Medulla oblongata (tissue), 1 donor: ENCODE measurements around the gene AUTS2.

Source experiments
- DNase-seq: peaks from one replicate; pipeline ENCODE4 v3.0.0-alpha.2; 2015; ENCODE audit errors: extremely low spot score

The AUTS2 gene

GRCh38 chr7:70377957-70378356 lies 779.7 kb downstream of the AUTS2 start:
- no peak for DNase-seq

GRCh38 chr7:70379210-70379609 lies 780.9 kb downstream of the AUTS2 start:
- DNase-seq, result no peak

GRCh38 chr7:70380421-70381015 lies 782.2 kb downstream of the AUTS2 start:
- no peak for DNase-seq

GRCh38 chr7:70383066-70383782 lies 784.9 kb downstream of the AUTS2 start:
- no peak for DNase-seq

- DNase-seq, result no peak
These were observed 785.7 kb downstream of the AUTS2 start for GRCh38 chr7:70384024-70384423.

- no peak for DNase-seq
These were observed 786.6 kb downstream of the AUTS2 start for GRCh38 chr7:70384891-70385290.

- no peak for DNase-seq
These were observed 788.9 kb downstream of the AUTS2 start for GRCh38 chr7:70387217-70387616.

- DNase-seq, result no peak
These were observed 791.4 kb downstream of the AUTS2 start for GRCh38 chr7:70389531-70390151.

- DNase-seq, result no peak
These were observed 792.0 kb downstream of the AUTS2 start for GRCh38 chr7:70390251-70390650.

- DNase-seq, result no peak
These were observed 794.1 kb downstream of the AUTS2 start for GRCh38 chr7:70392256-70392876.

- DNase-seq, result no peak
These were observed 794.7 kb downstream of the AUTS2 start for GRCh38 chr7:70392877-70393435.

- no peak for DNase-seq
These were observed 795.7 kb downstream of the AUTS2 start for GRCh38 chr7:70393956-70394355.

GRCh38 chr7:70400829-70401380 lies 802.6 kb downstream of the AUTS2 start:
- no peak for DNase-seq

- DNase-seq, result no peak
These were observed 803.8 kb downstream of the AUTS2 start for GRCh38 chr7:70402069-70402468.

GRCh38 chr7:70405241-70405640 lies 807.0 kb downstream of the AUTS2 start:
- no peak for DNase-seq

- no peak for DNase-seq
These were observed 808.1 kb downstream of the AUTS2 start for GRCh38 chr7:70406186-70406949.

GRCh38 chr7:70406950-70407209 lies 808.6 kb downstream of the AUTS2 start:
- DNase-seq, result no peak

GRCh38 chr7:70408477-70408876 lies 810.2 kb downstream of the AUTS2 start:
- DNase-seq, result no peak

- no peak for DNase-seq
These were observed 810.6 kb downstream of the AUTS2 start for GRCh38 chr7:70408891-70409290.

- DNase-seq, result no peak
These were observed 812.0 kb downstream of the AUTS2 start for GRCh38 chr7:70410134-70410750.

GRCh38 chr7:70414368-70414767 lies 816.1 kb downstream of the AUTS2 start:
- DNase-seq, result no peak
